Tongue (tissue), 2 donors: ENCODE results near the gene PBX1. TPM values are rescaled to one million over a fixed set of nuclear protein-coding genes. Genes with fewer than 3 reads are reported as not detected.

ENCODE experiments used
- DNase-seq: peaks from one replicate; pipeline ENCODE4 v3.0.0-alpha.2; 2015
- total RNA-seq: library from RNA; depleted of rRNA; stranded (reverse); fragments of >200 nt; gene quantifications from one replicate; pipeline ENCODE4 v1.2.3, GENCODE V29; 2014

Gene PBX1
- total RNA-seq, 1 donor from 2014 or later: 105 TPM

- peak; percentile 70 for DNase-seq
Measured at GRCh38 chr1:164783778-164784555, 225.0 kb downstream of the PBX1 start.

GRCh38 chr1:164784960-164785359 is 226.0 kb downstream of the PBX1 start:
- no peak for DNase-seq

GRCh38 chr1:164785841-164786534 is 227.0 kb downstream of the PBX1 start:
- peak; percentile 38 for DNase-seq

- peak; percentile 92 for DNase-seq
Measured at GRCh38 chr1:164786980-164787833, 228.2 kb downstream of the PBX1 start.

- no peak for DNase-seq
Measured at GRCh38 chr1:164787834-164788231, 228.8 kb downstream of the PBX1 start.

- DNase-seq: no peak
Measured at GRCh38 chr1:164790081-164790480, 231.1 kb downstream of the PBX1 start.

GRCh38 chr1:164792410-164793004 is 233.5 kb downstream of the PBX1 start:
- DNase-seq: no peak

- peak; percentile 47 for DNase-seq
Measured at GRCh38 chr1:164794356-164794755, 235.4 kb downstream of the PBX1 start.

- no peak for DNase-seq
Measured at GRCh38 chr1:164796916-164797315, 237.9 kb downstream of the PBX1 start.

- DNase-seq: peak; percentile 53
Measured at GRCh38 chr1:164801246-164801731, 242.3 kb downstream of the PBX1 start.

- DNase-seq: peak; percentile 50
Measured at GRCh38 chr1:164801791-164802502, 243.0 kb downstream of the PBX1 start.

- DNase-seq: no peak
Measured at GRCh38 chr1:164802529-164803282, 243.7 kb downstream of the PBX1 start.

GRCh38 chr1:164803366-164803765 is 244.4 kb downstream of the PBX1 start:
- DNase-seq: no peak

- DNase-seq: no peak
Measured at GRCh38 chr1:164804366-164804765, 245.4 kb downstream of the PBX1 start.

GRCh38 chr1:164805399-164805798 is 246.4 kb downstream of the PBX1 start:
- DNase-seq: peak; percentile 47

- DNase-seq: no peak
Measured at GRCh38 chr1:164806531-164806930, 247.5 kb downstream of the PBX1 start.

- DNase-seq: no peak
Measured at GRCh38 chr1:164813776-164814175, 254.8 kb downstream of the PBX1 start.

- no peak for DNase-seq
Measured at GRCh38 chr1:164821648-164822047, 262.7 kb downstream of the PBX1 start.

- DNase-seq: peak; percentile 61
Measured at GRCh38 chr1:164823486-164824279, 264.7 kb downstream of the PBX1 start.

GRCh38 chr1:164824542-164824941 is 265.6 kb downstream of the PBX1 start:
- DNase-seq: peak; percentile 6
